ENCODE measurements around the gene RAE1.

RAE1 gene

DNA sequence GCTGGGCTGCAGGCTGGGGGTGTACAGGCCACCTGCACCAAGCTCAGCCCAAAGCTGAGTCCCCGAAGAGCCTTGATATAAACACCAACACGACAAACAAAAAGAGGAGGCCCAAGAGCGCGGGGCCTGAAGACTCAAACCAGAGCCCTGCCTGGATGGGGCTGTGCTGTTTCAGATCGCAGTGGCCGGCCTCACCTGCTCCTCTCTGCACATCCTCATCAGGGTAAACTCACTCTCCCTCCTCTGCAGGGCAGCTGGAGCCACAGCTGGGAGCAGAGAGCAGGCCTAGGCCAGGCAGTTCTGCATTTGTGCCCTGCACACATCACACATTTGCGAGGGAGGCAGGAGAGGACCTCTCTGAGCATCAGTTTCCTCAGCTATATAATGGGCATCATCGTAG is 36.4 kb downstream of the RAE1 start:
- no peak for DNase-seq (ENCODE audit: low read depth, low spot score)

- DNase-seq (ENCODE audit: low read depth, low spot score), result no peak
Observed at GRCh38 chr20:57387945-57388371, 36.9 kb downstream of the RAE1 start.

GRCh38 chr20:57388953-57389694 is 38.1 kb downstream of the RAE1 start:
- no peak for DNase-seq (ENCODE audit: low read depth, low spot score)

DNA sequence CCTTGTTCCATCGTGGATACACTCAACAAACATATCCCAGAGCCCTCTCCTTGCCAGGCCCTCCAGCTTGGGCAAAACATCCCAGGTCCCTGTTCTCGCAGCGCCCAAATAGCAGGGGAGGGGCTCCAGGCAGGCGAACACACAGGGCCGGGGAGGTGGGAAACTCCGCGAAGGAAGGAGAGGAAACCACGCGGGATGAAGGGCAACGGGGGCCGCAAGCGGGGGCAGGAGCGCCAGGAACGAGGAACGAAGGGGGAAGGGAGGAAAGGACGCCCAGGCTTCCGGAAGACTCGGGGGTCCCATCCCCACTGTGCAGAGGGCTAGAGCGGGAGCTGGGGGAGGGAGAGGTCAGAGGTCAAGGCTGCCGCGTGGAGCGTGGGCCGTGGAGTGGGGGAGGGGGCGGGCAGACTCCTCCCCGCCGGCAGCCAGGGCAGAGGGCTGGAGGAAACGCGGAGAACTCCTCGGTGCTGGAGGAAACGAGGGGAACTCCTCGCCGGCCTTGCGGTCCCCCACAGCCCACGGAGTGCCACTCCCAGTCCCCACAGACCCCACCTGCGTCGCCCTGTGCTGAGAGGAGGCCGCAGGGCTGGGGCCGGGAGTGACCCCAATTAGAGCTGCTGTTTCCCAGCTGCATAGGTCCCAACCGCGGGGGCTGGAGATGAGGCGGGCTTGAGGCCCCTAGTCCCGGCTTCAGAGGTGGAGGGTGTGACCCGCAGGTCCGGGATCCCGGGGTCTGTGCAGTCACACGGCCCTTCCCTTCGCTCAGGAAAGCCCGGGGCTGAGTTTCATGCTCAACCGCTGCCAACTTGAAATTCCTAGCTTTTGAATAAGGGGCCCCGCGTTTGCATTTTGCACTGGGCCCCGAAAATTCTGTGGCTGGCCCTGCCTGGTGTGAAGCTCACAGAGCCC is 38.9 kb downstream of the RAE1 start:
- DNase-seq (ENCODE audit: low read depth, low spot score), result no peak

DNA sequence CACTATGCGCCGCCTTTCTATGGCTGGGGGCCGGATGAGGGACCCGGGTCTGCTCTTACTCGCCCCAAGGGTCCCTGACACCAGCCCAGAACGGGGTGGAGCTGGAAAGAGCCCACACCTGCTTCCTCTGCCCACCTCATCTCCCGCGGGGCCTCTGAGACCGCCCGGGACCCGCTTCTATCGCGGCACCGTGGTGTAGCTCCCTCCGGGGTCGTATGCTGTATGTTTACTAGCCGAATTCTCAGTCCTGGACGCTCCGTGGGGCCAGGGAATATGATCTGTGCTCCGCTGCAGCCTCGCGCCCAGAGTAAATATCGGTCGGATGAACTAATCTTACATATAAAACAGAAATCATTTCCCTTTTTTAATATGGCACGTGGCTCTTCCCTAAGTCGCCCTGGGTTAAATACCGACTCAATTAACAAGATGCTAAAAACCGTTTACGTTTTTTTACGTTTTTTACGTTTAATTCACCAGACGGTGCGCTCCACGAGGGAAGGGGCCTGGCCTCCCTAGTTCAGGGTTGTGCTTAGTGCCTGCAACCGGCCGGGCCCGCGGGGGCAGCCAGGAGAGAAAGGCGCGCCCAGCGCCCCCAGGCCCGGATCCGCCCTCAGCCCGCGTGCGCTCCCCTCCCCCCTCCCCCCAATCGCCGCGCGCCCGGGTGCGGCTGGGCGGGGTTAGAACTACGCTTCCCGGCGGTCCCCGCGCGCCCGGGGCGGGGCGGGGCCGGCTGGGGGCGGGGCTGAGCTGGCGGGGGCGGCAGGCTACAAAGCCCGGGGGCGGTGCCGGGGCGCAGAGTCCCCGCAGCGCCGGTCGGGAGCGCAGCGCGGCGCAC is 39.8 kb downstream of the RAE1 start, which contains the start of gene RBM38:
TSS of gene RBM38 (plus strand) at position 793 of the 835 bp plus-strand sequence. CDS start 186 bp downstream, outside the sequence.
- DNase-seq (ENCODE audit: low read depth, low spot score), result no peak

DNA sequence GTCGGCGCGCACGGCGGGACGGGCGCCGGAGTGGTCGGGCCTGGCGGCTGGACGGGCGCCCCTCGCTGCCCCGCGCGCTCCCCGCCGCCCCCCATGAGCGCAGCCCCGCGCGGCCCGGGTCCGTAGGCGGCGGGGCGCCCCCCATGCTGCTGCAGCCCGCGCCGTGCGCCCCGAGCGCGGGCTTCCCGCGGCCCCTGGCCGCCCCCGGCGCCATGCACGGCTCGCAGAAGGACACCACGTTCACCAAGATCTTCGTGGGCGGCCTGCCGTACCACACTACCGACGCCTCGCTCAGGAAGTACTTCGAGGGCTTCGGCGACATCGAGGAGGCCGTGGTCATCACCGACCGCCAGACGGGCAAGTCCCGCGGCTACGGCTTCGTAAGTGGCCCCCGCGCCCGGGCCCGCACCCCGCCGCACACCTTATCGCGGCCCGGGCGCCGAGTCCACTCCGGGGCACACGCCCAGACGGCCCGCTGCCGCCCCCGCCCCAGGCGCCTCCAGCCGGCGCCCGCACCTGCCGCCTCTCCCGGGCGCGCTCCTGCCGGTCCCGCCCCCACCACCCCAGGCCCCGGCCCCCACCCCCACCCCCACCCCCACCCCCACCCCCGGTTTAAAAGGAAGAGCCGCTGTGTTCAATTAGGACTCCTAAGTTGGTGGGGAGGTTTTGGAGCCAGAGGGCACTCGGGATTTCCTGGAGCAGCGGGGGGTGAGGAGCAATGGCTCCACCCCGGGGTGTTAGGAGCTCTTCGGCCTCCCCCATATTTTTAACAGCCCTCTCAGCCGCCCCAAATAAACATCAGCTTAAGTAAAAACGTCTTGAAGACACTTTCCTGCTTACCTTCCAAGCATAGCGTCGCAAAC is 40.6 kb downstream of the RAE1 start:
- no peak for DNase-seq (ENCODE audit: low read depth, low spot score)

DNA sequence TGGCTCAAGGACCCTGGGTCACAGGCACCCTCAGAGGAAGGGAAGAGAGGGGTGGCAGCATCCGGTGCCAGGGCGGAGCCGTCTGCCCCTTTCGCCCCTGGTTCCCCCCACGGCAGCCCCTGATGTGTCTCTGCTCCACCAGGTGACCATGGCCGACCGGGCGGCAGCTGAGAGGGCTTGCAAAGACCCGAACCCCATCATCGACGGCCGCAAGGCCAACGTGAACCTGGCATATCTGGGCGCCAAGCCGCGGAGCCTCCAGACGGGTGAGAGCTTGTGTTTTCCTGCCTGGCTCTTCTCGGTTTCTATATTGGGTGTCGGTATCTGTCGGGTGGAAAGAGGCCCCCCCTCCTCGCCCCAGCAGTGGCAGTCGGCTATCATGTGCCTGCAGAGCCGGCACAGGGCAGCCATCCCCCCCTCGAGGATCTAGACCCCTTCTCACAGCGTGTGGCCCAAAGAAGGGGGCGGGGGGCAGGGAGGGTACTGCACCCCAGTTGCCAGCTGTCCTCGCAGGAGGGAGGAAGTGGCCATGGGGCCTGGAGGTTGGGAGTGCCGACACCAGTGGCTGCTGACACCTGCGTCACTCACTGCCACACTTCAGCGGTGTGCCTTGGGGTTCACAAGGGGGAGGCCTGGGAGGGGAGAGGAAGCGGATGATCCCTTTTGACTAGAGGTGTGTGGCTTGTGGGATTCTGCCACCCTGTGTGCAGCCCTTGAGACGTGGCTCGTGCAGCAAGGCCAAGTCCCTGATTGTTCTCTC is 41.6 kb downstream of the RAE1 start:
- DNase-seq (ENCODE audit: low read depth, low spot score), result no peak

- DNase-seq (ENCODE audit: low read depth, low spot score), result no peak
Observed at GRCh38 chr20:57393321-57394120, 42.5 kb downstream of the RAE1 start.

GRCh38 chr20:57394121-57395082 is 43.3 kb downstream of the RAE1 start:
- no peak for DNase-seq (ENCODE audit: low read depth, low spot score)

GRCh38 chr20:57395111-57395966 is 44.3 kb downstream of the RAE1 start:
- no peak for DNase-seq (ENCODE audit: low read depth, low spot score)

GRCh38 chr20:57396212-57396983 is 45.3 kb downstream of the RAE1 start:
- DNase-seq (ENCODE audit: low read depth, low spot score), result no peak

DNA sequence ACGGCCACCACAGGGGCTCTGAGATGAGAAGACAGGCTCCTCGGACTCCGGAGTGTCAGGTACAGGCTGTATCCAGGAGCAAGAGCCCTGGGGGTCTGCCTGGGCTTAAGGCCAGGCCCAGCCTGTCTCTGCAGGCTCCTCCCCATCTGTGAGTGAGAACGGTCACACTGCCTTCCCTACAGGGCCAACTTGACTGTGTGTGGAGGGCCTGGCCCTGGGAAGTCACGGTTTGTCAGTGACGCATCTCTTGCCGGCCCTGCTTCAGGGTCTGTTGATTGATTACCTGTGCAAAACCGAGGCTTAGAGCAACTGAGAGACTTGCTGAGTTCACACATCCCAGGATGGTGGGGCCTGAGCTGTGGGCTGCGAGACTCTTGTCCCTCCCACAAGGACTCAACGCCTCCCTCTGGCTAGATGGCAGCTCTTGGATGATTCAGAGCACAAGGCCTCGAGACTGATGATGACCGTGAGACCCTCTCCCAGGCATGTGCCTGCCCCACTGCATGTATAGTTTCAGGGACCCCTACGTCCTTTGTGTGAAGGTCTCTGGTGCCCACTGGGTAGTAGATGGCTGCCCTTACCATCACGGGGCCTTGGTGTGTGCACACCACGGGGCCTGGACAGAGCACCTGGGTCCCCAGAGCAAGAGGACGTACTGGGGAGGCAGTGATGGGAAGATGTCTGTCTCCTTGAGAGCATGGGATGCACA is 46.1 kb downstream of the RAE1 start:
- no peak for DNase-seq (ENCODE audit: low read depth, low spot score)

GRCh38 chr20:57397693-57398108 is 46.6 kb downstream of the RAE1 start:
- no peak for DNase-seq (ENCODE audit: low read depth, low spot score)

DNA sequence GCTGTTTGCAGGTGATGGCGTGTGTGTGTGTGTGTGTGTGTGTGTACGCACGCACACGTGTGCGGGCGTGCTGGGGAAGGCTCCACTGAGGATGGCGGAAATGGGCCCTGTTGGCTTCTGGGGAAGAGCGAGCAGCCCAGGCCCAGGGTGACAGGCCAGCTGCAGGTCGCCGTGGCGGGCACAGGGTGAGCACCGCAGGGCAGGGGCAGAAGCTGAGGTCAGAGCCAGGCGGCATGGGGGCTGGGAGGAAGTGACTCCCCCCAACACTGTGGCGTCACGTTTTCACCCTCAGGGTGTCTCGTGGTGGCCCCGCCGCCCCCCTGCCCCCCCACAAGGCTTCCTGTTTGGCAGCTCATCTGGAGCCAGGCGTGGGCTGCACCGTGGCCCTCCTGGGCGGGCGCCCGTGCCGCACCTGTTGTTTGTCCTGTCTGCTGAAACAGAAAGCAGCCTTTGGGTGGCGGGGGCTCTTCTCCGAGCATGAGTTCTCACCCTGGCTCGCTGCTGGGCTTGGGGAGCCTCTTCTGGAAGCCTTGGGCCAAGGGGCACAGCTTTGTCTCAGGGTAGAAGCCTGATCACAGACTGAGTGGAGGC is 47.3 kb downstream of the RAE1 start:
- no peak for DNase-seq (ENCODE audit: low read depth, low spot score)

DNA sequence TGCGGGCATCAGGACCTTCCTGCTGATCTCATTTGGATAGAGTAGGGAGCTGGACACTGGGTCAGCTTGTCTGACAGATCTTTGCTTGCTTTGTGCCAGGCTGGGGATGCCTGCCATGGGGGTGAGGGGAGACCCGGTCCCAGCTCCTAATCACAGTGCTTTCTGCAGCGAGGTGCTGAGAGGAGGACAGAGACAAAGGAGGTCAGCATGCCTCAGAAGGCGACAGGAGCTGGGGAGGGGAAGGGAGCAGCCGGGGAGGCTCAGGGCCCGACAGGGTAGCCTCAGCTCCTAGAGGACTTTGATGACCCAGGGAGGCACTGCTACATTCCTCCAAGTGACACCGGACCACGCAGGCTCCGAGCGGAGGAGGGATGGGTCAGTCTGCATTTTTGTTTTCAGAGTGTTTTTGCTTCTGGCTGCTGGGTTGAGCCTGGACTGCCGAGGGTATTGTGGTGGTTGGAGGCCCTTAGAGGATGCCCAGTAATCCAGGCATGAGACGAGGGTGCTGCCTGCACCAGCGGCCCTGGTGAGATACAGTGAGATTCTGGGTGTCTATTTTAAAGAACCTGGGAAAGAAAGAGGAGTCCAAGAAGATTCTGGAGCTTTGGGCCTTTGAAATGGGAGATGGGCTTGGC is 48.0 kb downstream of the RAE1 start:
- DNase-seq (ENCODE audit: low read depth, low spot score), result no peak
